ENCODE data around the gene MAPK14.
A peak's percentile ranks its signal among the peaks of the same experiment; 100 is the strongest.

The MAPK14 gene

GRCh38 chr6:36073587-36073986 lies 46.0 kb downstream of the MAPK14 start:
- no peak overlapping the region for H3K4ac ChIP-seq (ENCODE audit: low read depth in 1 of 2, low read length in 2 of 2)
- DNase-seq: no peak
- no peak overlapping the region for H4K91ac ChIP-seq (ENCODE audit: low read length)

GRCh38 chr6:36075656-36076055 lies 48.0 kb downstream of the MAPK14 start:
- H4K91ac ChIP-seq (ENCODE audit: low read length): no peak overlapping the region
- no peak overlapping the region for H3K4ac ChIP-seq (ENCODE audit: low read depth in 1 of 2, low read length in 2 of 2)
- 85% methylated on average over 3 of the region's 3 CpGs for WGBS
- no peak overlapping the region for H3K14ac ChIP-seq (ENCODE audit: low read length in 2 of 2)
- H3K36me3 ChIP-seq (ENCODE audit: control insufficient read depth in 1 of 2, insufficient read depth in 2 of 2, low read depth in 1 of 2, low read length in 2 of 2): peaks cover 3 to 71% of the 10 kb centered on the region in 2 experiments
- H2BK12ac ChIP-seq (ENCODE audit: low read length in 2 of 2): no peak overlapping the region
- H3K79me1 ChIP-seq (replicated peaks; ENCODE audit: low read length, poor library complexity, severe bottlenecking): peaks cover 18% of the 10 kb centered on the region
- no peak overlapping the region for H3K9ac ChIP-seq (ENCODE audit: low read length)
- DNase-seq: no peak
- H2BK5ac ChIP-seq (ENCODE audit: low read depth, low read length, poor library complexity, severe bottlenecking): no peak overlapping the region
- H3K4me3 ChIP-seq (ENCODE audit: insufficient read depth in 1 of 2, low read depth in 1 of 2, low read length in 2 of 2): no peak overlapping the region
- H2BK120ac ChIP-seq (ENCODE audit: low read depth, low read length): no peak overlapping the region
- H3K4me2 ChIP-seq (ENCODE audit: low read length, poor library complexity, severe bottlenecking): no peak overlapping the region
- peaks cover 5% of the 10 kb centered on the region for H3K4me1 ChIP-seq (ENCODE audit: control insufficient read depth, insufficient read depth, low read depth, low read length)
- H2BK15ac ChIP-seq (ENCODE audit: low read depth, poor library complexity, severe bottlenecking): no peak overlapping the region
- no peak overlapping the region for H3K27ac ChIP-seq (ENCODE audit: low read length, poor library complexity, severe bottlenecking)
- no peak overlapping the region for H3K18ac ChIP-seq (ENCODE audit: low read depth in 1 of 2, low read length in 2 of 2)
- H4K8ac ChIP-seq (ENCODE audit: low read length): no peak overlapping the region
- no peaks in the 10 kb centered on the region for H3K27me3 ChIP-seq (ENCODE audit: control insufficient read depth in 1 of 2, insufficient read depth in 1 of 2, low read length in 2 of 2)
- H2AFZ ChIP-seq (ENCODE audit: low read depth, low read length): no peak overlapping the region
- no peak overlapping the region for H2AK5ac ChIP-seq (ENCODE audit: low read length, severe bottlenecking)
- peaks cover 3% of the 10 kb centered on the region for H3K9me3 ChIP-seq (ENCODE audit: control insufficient read depth, low read length)
- H3K23ac ChIP-seq (ENCODE audit: low read length in 2 of 2): no peak overlapping the region

More at GRCh38 chr6:36073587-36073986, 46.0 kb downstream of the MAPK14 start:
- Histone ChIP-seq H2BK15ac (ENCODE audit: low read depth, poor library complexity, severe bottlenecking) (no peak overlapping the region), H3K79me1 (replicated peaks; ENCODE audit: low read length, poor library complexity, severe bottlenecking) (peaks cover 14% of the 10 kb centered on the region), H3K27me3 (ENCODE audit: control insufficient read depth in 1 of 2, insufficient read depth in 1 of 2, low read length in 2 of 2) (no peaks in the 10 kb centered on the region), H4K8ac (ENCODE audit: low read length) (no peak overlapping the region), H3K23ac (ENCODE audit: low read length in 2 of 2) (no peak overlapping the region), H3K14ac (ENCODE audit: low read length in 2 of 2) (no peak overlapping the region), H3K9me3 (ENCODE audit: control insufficient read depth, low read length) (no peaks in the 10 kb centered on the region), H3K4me2 (ENCODE audit: low read length, poor library complexity, severe bottlenecking) (no peak overlapping the region), H3K4me3 (ENCODE audit: insufficient read depth in 1 of 2, low read depth in 1 of 2, low read length in 2 of 2) (no peak overlapping the region), H3K27ac (ENCODE audit: low read length, poor library complexity, severe bottlenecking) (no peak overlapping the region), H3K36me3 (ENCODE audit: control insufficient read depth in 1 of 2, insufficient read depth in 2 of 2, low read depth in 1 of 2, low read length in 2 of 2) (peaks cover 3 to 50% of the 10 kb centered on the region in 2 experiments), H2BK120ac (ENCODE audit: low read depth, low read length) (no peak overlapping the region), H3K18ac (ENCODE audit: low read depth in 1 of 2, low read length in 2 of 2) (no peak overlapping the region), H3K9ac (ENCODE audit: low read length) (no peak overlapping the region), H2AFZ (ENCODE audit: low read depth, low read length) (no peak overlapping the region), H3K4me1 (ENCODE audit: control insufficient read depth, insufficient read depth, low read depth, low read length) (no peaks in the 10 kb centered on the region), H2BK12ac (ENCODE audit: low read length in 2 of 2) (no peak overlapping the region), H2BK5ac (ENCODE audit: low read depth, low read length, poor library complexity, severe bottlenecking) (no peak overlapping the region), H2AK5ac (ENCODE audit: low read length, severe bottlenecking) (no peak overlapping the region)

GRCh38 chr6:36076178-36077063 lies 48.8 kb downstream of the MAPK14 start:
- H3K27me3 ChIP-seq (ENCODE audit: control insufficient read depth in 1 of 2, insufficient read depth in 1 of 2, low read length in 2 of 2): no peaks in the 10 kb centered on the region
- no peak overlapping the region for H3K14ac ChIP-seq (ENCODE audit: low read length in 2 of 2)
- 68% methylated on average over 2 of the region's 3 CpGs for WGBS
- no peak overlapping the region for H3K23ac ChIP-seq (ENCODE audit: low read length in 2 of 2)
- H2BK15ac ChIP-seq (ENCODE audit: low read depth, poor library complexity, severe bottlenecking): no peak overlapping the region
- no peak overlapping the region for H4K91ac ChIP-seq (ENCODE audit: low read length)
- no peak overlapping the region for H3K18ac ChIP-seq (ENCODE audit: low read depth in 1 of 2, low read length in 2 of 2)
- no peak overlapping the region for H3K4ac ChIP-seq (ENCODE audit: low read depth in 1 of 2, low read length in 2 of 2)
- H3K36me3 ChIP-seq (ENCODE audit: control insufficient read depth in 1 of 2, insufficient read depth in 2 of 2, low read depth in 1 of 2, low read length in 2 of 2): peaks cover 3 to 79% of the 10 kb centered on the region in 2 experiments
- H3K9ac ChIP-seq (ENCODE audit: low read length): no peak overlapping the region
- H3K79me1 ChIP-seq (replicated peaks; ENCODE audit: low read length, poor library complexity, severe bottlenecking): peaks cover 17% of the 10 kb centered on the region
- peaks cover 3% of the 10 kb centered on the region for H3K9me3 ChIP-seq (ENCODE audit: control insufficient read depth, low read length)
- peak; percentile 62 for DNase-seq
- no peak overlapping the region for H3K4me2 ChIP-seq (ENCODE audit: low read length, poor library complexity, severe bottlenecking)
- no peak overlapping the region for H4K8ac ChIP-seq (ENCODE audit: low read length)
- H2BK5ac ChIP-seq (ENCODE audit: low read depth, low read length, poor library complexity, severe bottlenecking): no peak overlapping the region
- H3K27ac ChIP-seq (ENCODE audit: low read length, poor library complexity, severe bottlenecking): no peak overlapping the region
- H2AK5ac ChIP-seq (ENCODE audit: low read length, severe bottlenecking): no peak overlapping the region
- H2BK120ac ChIP-seq (ENCODE audit: low read depth, low read length): no peak overlapping the region
- peaks cover 5% of the 10 kb centered on the region for H3K4me1 ChIP-seq (ENCODE audit: control insufficient read depth, insufficient read depth, low read depth, low read length)
- no peak overlapping the region for H2AFZ ChIP-seq (ENCODE audit: low read depth, low read length)
- H2BK12ac ChIP-seq (ENCODE audit: low read length in 2 of 2): no peak overlapping the region
- H3K4me3 ChIP-seq (ENCODE audit: insufficient read depth in 1 of 2, low read depth in 1 of 2, low read length in 2 of 2): no peak overlapping the region

- Histone ChIP-seq H3K4me1 (ENCODE audit: control insufficient read depth, insufficient read depth, low read depth, low read length) (peaks cover 7% of the 10 kb centered on the region), H3K9ac (ENCODE audit: low read length) (no peak overlapping the region), H2AK5ac (ENCODE audit: low read length, severe bottlenecking) (no peak overlapping the region), H2BK15ac (ENCODE audit: low read depth, poor library complexity, severe bottlenecking) (no peak overlapping the region), H3K27ac (ENCODE audit: low read length, poor library complexity, severe bottlenecking) (no peak overlapping the region), H3K9me3 (ENCODE audit: control insufficient read depth, low read length) (peaks cover 10% of the 10 kb centered on the region), H2BK5ac (ENCODE audit: low read depth, low read length, poor library complexity, severe bottlenecking) (no peak overlapping the region), H4K8ac (ENCODE audit: low read length) (no peak overlapping the region), H3K4me2 (ENCODE audit: low read length, poor library complexity, severe bottlenecking) (no peak overlapping the region), H3K18ac (ENCODE audit: low read depth in 1 of 2, low read length in 2 of 2) (no peak overlapping the region), H3K79me1 (replicated peaks; ENCODE audit: low read length, poor library complexity, severe bottlenecking) (peaks cover 14% of the 10 kb centered on the region), H3K4ac (ENCODE audit: low read depth in 1 of 2, low read length in 2 of 2) (no peak overlapping the region), H4K91ac (ENCODE audit: low read length) (no peak overlapping the region), H2BK12ac (ENCODE audit: low read length in 2 of 2) (no peak overlapping the region), H3K14ac (ENCODE audit: low read length in 2 of 2) (no peak overlapping the region), H2BK120ac (ENCODE audit: low read depth, low read length) (no peak overlapping the region), H3K4me3 (ENCODE audit: insufficient read depth in 1 of 2, low read depth in 1 of 2, low read length in 2 of 2) (no peak overlapping the region), H3K23ac (ENCODE audit: low read length in 2 of 2) (no peak overlapping the region), H3K36me3 (ENCODE audit: control insufficient read depth in 1 of 2, insufficient read depth in 2 of 2, low read depth in 1 of 2, low read length in 2 of 2) (peaks cover 10 to 92% of the 10 kb centered on the region in 2 experiments), H3K27me3 (ENCODE audit: control insufficient read depth in 1 of 2, insufficient read depth in 1 of 2, low read length in 2 of 2) (no peaks in the 10 kb centered on the region), H2AFZ (ENCODE audit: low read depth, low read length) (no peak overlapping the region)
- DNase-seq: no peak
- WGBS: 100% methylated on average over 4 of the region's 4 CpGs
Observed at GRCh38 chr6:36078159-36078558, 50.6 kb downstream of the MAPK14 start.

Data from mesenchymal stem cell (in vitro differentiated cells and primary cell).